ENCODE measurements around the gene TPCN1. TPM values are rescaled to one million over a fixed set of nuclear protein-coding genes. Genes with fewer than 3 reads are reported as not detected.

TPCN1 gene
- total RNA-seq, 1 donor from 2014 or later, result 8.2 TPM

DNA sequence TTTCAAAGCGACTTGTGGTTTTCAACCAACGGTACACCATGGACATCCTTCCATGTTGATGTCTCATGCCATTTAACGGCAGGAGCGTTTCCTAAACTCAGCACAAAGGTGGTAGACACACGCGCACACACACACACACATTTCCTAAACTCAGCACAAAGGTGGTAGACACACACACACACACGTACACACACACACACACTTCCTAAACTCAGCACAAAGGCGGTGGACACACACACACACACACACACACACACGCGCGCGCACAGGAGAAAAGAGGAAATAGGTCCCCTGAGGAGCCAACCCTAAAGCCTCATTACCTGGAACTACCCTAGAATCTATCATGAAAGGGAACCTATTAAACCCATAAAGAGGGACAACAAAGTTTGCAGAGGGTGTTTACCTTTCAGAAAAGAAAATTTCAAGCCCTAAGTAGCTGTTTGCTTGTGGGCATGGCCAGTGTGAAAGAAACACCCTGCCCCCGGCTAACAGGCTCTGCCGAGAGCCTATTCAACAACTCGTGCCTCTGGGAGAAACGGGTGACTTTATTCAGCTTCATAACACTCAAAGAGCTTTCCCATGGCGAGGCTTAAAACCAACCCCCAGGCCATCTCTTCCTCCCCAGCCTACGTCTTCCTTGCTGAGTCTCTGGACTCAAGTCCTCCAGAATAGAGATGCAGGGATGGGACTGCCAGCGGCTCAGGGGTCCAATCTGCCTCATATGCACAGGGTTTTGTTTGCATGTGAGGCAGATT, 81.8 kb downstream of the TPCN1 start:
- DNase-seq (ENCODE audit: low read depth, low spot score), result no peak

DNA sequence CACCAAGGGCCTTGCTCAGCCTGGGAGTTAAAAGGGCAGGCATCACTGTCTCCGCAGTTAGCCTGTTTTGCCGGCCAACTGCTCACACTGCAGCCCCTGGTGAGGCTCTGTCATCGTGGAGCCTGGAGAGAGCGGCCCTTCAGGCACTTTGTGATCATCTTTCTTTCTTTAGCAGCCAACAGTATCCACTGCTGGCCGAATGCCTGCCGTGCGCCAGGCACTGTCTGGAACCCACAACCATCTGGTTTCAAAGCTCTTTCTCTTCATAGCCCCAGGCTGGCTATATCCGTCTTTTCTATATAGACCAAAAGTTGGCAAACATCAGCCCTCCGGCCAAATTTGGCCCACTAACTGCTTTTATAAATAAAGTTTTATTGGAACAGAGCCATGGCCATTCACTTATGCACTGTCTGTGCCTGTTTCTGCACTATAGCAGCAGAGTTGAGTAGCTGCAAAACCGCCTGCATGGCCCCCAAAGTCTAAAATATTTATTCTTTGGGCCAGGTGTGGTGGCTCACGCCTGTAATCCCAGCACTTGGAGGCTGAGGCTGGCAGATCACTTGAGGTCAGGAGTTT, 84.1 kb downstream of the TPCN1 start:
- DNase-seq (ENCODE audit: low read depth, low spot score), result no peak

DNA sequence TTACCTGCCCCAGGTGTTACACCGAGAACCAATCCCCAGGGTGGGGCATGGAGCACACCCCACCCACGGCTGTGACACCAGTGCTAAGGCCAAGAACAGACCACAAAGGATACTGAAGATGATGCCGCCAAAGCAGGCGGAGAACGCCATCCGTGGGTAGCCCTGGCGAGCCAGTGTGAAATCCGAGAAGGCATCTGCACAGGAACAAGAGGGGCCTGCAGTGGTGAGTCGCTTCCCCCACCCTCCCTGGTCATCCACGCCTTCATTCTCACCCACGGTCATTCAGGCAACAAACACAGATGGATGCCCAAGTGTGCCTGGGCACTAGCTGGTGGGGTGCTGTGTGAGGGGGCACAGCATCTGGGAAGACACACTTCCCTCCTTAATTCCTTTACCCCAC, 85.1 kb downstream of the TPCN1 start:
- DNase-seq (ENCODE audit: low read depth, low spot score), result no peak

DNA sequence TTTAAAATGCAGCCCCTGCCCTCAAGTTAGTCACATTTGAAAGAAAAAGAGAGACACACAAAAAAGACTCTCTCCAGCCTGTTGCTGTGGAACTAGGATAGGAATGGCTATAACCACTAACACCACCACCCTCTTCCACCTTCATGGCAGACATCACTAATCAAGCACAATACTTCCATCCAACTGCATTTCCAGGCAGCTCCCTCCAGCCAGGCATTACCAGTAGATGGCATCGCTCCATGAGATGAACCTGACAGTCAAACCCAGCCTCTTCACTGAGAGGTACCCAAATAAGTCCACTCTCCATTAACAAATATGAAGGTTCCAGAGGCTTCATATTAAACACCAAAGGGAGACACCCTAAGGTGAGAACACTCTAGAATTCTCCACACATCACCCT, 89.2 kb downstream of the TPCN1 start:
- no peak for DNase-seq (ENCODE audit: low read depth, low spot score)

DNA sequence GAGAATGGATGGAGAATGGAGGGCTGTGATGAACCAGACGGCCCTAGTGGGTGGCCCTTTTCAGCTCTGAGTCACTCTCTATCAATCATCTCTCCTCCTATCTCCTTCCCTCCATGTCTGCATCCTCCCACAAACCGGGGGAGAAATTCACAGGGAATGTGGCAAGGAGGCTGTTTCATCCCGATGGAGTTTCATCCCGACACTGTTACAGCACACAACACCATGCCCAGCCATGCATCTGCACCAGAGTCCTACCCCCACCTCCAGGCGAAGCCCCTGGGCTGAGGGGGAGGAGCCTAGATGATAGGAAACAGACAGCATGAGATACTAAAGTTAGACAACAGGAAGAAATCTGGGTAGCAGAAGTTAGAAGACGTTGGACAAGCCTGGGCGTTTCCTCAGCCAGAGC, 92.9 kb downstream of the TPCN1 start:
- no peak for DNase-seq (ENCODE audit: low read depth, low spot score)

DNA sequence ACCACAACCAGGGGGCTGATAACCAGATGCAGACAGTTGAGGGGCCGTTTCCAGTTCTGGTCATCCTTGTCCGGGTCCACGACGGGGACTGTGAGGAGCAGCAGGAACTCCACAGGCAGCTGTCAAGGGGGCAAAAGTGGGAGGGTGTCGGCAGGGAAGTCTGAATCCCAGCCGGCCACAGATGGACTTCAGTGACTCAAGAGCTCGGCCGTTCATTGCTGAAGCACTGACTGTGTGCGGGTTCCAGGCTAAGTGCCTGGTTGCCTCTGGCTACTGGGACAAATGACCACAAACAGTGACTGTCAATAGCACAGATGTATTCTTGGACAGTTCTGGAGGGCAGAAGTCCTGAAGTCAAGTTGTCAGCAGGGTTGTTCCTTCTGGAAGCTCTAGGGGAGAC, 94.1 kb downstream of the TPCN1 start:
- no peak for DNase-seq (ENCODE audit: low read depth, low spot score)

DNA sequence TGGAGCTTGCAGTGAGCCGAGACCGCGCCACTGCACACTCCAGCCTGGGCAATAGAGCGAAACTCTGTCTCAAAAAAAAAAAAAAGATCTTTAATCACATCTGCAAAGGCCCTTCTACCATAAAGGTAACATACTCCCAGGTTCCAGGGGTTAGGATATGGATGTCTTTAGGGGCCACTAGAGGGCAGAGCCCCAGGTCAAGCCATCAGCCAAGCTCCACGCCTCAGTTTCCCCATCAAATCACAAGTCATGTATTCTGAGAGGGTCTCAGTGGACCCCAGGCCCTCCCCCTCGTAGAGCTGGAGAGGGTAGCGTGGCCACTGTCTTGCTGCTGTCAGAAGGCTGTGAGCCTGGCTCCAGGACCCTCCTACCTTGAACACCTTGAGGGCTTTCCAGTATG, 94.9 kb downstream of the TPCN1 start:
- DNase-seq (ENCODE audit: low read depth, low spot score), result no peak

DNA sequence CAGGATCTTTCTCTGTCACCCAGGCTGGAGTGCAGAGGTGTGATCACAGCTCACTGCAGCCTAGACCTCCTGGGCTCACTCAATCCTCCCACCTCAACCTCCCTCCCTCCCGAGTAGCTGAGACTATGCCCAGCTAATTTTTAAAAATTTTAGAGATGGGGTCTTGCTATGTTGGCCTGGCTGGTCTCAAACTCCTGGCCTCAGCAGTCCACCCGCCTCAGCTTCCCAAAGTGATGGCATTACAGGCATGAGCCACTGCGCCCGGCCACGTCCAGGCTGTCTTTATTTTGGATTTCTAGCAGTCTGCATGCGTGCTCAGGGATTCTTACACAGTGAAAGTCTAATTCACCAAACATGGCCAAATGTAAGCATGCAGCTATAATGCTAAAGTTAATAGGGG, 95.9 kb downstream of the TPCN1 start:
- no peak for DNase-seq (ENCODE audit: low read depth, low spot score)

DNA sequence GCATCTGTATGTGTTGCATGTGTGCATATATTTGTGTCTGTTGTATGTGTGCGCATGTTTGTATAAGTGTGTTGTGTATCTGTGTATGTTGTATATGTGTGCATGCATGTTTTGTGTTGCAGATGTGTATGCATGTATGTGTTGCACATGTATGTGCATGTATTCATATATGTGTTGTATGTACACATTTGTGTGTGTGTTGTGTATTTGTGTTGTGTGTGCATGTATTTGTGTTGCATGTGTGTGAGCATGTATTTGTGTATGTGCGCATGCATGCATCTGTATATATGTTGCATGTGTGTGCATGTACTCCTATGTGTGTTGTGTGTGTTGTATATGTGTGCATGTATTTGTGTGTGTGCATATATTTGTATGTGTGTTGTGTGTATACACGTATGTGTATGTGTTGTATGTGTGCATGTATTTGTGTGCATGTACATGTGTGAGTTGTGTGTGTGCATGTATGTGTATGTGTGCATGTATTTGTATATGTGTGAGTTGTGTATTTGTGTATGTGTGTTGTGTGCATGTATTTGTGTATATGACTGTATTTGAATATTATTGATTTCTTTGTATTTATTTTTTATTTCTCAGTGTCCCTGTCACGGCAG, 96.9 kb downstream of the TPCN1 start:
- DNase-seq (ENCODE audit: low read depth, low spot score), result no peak

DNA sequence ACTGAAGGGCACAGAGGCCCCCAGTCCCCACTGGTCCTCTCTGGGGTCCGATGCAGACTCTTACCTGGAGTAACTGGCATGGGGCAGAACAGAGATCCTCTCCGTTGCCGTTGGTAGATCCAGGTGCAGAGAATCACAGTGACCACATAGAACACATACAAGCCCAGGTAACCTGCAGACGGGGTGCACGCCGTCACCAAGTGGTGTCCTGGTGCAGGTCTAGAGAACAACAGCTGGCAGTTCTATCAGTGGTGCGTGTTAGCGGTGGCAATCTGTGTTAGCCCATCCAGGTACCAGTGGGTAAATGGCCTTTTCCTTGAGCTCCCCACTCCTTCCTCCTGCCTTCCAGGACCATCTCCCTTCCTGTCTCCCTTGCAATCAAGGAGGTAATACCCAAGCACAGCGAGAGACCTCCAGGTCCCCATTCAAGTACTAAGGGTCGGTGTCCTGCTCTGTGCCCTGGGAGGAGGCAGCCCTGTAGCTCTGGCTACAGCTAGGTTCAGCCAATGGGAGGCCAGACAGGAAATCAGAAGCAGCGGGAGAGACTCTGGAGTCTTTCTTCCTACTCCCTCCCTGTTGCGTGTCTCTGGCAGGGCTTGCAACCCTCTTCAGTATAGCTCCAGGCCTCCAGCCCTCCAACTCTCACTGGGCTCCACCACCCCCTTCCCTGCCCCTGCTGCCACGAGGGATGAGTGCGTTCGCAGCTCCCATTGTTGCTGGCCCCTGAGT, 97.8 kb downstream of the TPCN1 start:
- DNase-seq (ENCODE audit: low read depth, low spot score), result no peak

DNA sequence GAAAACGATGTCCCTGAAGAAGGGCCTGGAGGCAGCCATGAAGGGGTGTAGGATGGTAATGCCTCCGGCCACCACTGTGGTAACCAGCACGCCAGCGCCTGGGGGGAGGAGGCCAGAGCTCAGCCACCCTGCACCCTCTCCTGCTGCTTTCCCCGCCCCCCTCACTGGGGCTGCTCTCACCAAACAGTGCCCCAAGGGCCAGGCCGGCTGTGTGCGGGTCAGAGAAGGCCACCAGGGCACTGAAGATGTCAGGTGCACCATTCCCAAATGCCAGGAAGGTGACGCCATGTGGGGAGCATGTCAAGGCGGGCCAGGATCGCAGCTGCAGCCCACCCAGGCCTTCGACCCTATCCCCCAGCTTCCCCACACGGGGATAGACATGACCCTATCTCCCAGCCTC, 99.1 kb downstream of the TPCN1 start:
- DNase-seq (ENCODE audit: low read depth, low spot score), result no peak

DNA sequence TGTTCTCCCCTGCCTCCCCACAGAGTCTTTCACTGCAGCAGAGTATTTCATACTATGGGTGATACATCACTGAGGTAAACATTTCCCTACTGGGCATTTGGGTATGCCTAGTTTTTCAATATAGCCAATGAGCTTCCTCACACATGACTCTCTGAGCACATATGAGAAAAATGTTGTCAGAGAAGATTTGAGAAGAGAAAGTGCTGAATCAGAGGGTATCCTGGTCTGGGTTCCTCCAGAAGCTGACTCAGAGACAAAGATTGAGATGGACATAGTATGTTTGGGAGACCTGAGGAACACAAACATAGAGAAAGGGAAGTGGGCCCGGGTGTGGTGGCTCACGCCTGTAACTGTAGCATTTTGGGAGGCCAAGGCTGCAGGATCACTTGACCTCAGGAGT, 101.1 kb downstream of the TPCN1 start:
- no peak for DNase-seq (ENCODE audit: low read depth, low spot score)

DNA sequence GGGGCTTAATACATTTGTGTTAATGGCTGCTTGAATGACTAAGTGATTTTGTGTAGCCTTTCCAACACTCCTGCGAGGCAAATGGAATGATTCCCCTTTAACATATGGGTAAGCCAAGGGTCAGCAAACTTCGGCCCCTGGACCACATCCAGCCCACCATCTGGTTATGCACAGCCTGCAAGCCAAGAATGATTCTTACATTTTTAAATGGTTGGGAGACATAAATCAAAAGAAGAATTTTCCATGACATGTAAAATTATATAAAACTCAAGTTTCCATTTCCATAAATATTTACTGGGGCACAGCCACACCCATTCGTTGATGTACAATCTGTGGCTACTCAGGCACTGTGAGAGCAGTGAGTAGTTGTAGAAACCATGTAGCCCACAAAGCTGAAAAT, 104.7 kb downstream of the TPCN1 start:
- no peak for DNase-seq (ENCODE audit: low read depth, low spot score)

DNA sequence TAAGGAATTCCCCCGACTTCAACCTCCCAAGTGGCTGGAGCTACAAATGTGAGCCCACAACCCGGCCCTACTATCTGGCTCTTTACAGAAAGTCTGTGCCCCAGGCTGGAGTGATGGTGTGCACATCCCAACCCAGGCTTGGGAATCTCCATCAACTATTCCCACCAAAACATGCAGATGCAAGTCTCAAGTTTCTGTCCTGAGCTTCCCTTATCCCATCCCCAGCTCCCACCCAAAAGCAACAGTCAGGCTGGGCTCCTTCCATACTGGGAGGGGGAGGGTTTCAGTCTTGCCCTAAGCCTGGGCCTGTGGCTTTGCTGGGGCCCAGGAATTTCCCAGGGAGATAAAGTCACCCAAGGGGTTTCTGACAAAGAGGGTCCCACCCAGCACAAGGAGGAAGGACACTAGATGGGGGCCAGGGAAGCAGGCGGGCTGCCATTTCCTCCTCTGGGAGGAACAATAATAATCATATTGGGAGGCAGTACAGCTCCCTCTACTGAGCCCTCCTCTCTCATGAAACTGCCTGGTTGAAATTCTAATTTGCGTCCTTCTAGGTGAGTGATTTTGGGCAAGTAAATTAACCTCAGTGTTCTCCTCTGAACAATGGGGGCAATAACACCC, 105.6 kb downstream of the TPCN1 start:
- no peak for DNase-seq (ENCODE audit: low read depth, low spot score)

DNA sequence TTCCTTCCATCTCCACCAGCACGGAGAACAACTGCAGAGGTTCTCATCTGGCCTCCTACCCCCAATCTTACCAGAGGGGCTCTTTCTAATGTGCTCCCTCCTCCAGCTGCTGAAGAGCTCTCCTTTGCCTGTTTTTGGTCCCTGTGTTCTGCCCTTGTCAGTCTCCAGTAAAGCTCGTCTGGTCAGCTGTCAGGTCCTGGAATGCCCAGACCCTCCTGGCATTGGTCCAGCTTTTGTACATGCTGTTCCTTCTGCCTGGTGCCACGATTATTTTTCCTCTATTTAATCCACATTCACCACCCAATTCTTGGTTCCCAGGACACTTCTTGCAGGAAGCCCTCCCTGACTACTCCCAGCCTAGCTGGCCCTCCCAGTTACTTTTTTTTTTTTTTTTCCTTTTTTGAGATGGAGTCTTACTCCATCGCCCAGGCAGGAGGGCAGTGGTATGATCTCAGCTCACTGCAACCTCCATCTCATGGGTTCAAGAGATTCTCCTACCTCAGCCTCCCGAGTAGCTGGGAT, 107.2 kb downstream of the TPCN1 start:
- DNase-seq (ENCODE audit: low read depth, low spot score), result no peak

DNA sequence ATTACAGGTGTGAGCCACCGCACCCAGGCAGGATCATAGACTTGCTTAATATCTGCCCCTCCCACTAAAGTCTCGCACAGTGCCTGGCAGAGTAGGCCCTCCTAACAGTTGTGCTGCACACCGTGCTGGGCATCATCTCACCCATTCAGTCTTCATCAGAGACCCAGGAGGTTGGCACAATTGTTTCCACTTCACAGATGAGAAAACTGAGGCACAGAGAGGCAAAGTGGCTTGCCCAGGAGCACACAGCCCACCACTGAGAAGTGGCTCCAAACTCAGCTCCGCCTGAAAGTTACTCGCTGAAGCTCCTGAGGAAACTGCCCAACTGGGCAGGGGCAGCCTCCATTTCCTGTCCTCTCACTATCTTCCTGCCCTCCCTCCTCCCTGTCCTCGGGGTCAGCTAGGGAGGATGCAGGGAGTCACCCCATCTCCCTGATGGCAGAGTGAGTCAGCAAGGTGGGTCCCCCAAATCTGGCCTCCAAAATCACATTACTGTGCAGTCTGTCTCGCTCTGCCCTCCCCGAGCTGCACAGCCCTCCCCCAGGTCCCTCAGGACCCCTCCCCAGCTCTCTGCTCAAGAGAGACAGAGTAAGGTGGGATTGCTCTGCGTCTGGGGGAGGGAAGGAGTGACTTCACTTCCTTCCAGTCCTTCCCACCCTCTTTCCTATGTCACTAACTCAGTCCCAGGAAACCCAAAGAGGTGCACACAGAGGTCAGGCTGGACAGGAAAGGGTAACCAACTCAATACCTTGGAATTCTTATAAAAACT, 107.9 kb downstream of the TPCN1 start:
- no peak for DNase-seq (ENCODE audit: low read depth, low spot score)

DNA sequence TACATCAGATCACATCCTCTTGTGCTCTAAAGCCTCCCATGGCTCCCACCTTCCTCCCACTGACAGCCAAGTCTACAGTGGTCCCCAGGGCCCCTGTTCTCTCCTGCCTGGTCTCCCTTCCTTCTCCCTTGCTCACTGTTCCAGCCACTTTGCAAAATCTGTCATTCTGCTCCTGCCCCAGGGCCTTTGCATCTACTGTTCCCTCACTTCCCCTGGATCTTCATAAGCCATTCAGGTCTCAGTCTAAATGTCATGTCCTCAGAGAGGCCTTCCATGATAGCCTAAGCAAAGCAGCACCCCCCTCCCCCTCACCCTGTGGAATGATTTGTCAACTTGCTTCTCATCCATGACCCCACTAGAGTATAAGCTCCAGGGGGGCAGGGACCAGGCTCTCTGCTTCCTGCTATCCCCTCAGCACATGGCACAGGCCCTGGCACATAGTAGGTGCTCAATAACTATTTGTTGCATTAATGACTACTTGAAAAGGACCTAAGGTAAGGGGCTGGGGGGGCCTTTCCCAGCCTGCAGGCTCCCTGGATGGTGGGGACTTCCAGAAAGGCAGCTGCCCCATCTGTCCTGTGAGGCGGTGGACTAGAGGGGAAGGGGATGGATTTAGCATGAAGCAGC, 108.6 kb downstream of the TPCN1 start:
- DNase-seq (ENCODE audit: low read depth, low spot score), result no peak

DNA sequence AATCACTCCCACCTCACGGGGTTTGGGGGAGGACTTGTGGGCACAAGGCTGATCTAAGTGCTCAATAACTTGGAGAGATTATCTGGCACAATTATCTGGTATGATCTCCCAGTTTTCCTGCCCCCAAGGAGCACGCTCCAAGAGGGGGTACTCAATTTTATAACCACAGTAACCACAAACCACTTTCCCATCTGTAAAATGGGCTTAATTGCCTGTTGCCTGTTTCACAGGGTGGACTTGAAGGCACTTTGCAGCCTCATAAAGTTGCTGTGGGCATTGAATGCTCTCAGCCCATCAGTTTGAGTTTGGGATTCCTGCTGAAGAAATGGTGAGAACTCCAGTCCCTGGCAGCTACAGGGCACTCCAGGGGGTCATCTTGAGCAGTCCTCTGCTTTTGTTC, 109.2 kb downstream of the TPCN1 start:
- no peak for DNase-seq (ENCODE audit: low read depth, low spot score)

DNA sequence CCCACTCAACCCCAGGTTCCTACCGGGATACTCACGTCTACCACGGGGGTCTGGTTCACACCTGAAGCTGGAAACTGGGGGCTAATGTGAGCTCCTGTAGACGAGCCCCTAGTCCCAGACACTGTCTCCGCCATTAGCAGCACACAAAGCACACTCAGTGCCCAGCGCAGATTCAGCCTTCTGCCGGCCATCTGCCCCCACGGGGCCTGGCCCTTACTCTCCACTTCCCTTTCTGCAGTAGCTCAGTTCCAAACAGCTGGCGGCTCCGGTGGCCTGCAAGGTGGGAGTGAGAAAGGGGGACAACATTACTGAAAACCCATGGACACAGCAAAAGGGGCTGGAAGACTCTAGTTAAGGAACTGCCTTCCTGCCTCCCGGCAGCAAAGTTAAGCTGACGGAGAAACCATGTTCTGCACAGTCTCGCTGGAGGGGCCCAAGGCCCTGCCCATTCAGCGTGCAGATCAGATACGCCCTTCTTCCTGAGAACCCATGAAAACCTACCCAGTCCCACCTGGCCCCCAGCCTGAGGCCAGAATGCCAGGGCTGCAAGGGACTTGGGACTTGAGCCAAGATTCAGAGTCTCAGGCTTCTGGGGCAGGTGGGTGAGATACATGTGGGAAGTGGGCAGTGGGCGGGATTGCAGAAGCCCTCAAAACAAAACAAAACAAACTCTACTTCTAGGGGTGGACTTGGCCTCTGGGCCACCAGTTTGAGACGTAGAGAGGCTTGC, 111.6 kb downstream of the TPCN1 start:
- no peak for DNase-seq (ENCODE audit: low read depth, low spot score)

DNA sequence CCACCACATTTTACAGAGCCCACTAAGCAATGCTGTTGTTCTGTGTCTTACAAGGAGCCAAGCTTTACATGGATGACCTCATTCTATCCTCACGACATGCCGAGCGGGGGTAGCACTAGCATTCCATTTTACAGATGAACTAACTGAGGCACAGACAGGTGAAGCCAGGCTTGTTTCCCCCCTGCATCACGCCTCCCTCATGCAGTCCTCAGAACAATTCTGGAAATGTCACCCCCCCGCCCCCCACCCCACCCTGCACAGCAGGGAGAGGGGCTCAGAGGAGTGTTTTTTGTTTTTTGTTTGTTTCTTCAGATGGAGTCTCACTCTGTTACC, 112.1 kb downstream of the TPCN1 start:
- DNase-seq (ENCODE audit: low read depth, low spot score), result no peak
